ENCODE data around the gene METAP1.
"Not testable (repeated sequence)": the region's sequence is repeated elsewhere in the genome, so short reads cannot be mapped to it uniquely, and the experiment has no call there.

Gene METAP1

GRCh38 chr4:99059550-99059949, 64.0 kb downstream of the METAP1 start:
- no peak for DNase-seq (ENCODE audit: low read depth in 2 of 2)

GRCh38 chr4:99061048-99061700, 65.7 kb downstream of the METAP1 start:
- DNase-seq (ENCODE audit: low read depth in 2 of 2), result no peak

DNA sequence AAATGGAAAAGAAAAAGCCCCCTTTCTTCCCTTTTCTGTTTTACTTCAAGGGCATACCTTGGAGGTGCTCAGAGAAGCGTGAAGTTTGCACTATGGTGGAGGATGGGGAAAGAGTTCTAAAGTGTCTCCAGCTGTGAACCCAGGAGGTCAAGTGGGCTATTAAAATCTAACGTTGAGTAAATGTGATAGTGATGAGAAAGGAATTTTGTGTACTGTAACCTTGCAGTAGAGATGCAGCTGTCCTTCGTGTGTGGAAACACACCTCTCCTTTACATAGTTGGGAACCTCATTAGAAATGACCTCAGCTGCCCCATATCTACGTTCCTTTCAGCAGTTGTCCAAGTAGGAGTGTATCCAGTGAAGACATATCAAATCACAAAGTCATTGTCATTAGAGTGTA, 66.6 kb downstream of the METAP1 start:
- no peak for DNase-seq (ENCODE audit: low read depth in 2 of 2)

DNA sequence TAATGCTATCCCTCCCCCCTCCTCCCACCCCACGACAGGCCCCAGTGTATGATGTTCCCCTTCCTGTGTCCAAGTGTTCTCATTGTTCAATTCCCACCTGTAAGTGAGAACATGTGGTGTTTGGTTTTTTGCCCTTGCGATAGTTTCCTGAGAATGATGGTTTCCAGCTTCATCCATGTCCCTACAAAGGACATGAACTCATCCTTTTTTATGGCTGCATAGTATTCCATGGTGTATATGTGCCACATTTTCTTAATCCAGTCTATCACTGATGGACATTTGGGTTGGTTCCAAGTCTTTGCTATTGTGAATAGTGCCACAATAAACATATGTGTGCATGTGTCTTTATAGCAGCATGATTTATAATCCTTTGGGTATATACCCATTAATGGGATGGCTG, 70.0 kb downstream of the METAP1 start:
- DNase-seq (ENCODE audit: low read depth in 2 of 2), result not testable (repeated sequence)

DNA sequence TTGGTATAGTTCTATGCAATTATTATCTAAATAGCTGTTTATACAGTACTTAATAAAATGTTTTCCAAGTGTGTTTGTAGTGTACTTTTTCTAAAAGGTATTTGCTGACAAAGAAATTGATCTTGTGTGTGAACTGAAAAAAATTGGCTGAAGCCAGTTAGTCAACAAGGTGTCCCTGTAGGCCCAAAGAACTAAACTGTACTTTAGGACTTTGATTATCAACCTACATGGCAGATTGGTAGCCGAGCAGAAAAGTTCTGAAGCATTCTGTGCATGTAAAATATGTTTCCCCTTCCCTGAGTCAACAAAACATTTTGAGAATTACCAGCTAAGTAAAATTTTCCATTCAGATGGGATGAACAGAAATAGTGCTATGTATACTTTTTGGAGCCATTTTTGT, 72.1 kb downstream of the METAP1 start:
- DNase-seq (ENCODE audit: low read depth in 2 of 2), result no peak

DNA sequence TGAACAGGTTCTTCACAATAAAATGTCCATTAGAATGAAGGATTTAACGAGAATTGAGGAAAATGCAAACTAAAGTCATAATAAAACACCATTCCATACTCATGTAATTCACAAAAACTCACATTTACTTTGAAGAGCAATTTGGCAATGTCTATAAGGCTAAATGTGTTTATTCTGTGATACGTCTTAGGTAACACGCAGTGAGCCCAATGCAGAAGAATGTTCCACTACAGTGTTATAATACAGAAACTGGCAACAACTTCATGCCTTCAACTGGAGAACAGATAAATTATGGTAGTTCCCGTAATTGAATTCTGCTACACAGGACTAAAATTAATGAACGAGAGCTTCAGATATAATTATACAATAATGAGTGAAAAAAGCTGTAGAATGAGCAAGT, 75.6 kb downstream of the METAP1 start:
- DNase-seq (ENCODE audit: low read depth in 2 of 2), result no peak

- DNase-seq (ENCODE audit: low read depth in 2 of 2), result no peak
These were observed 79.3 kb downstream of the METAP1 start for GRCh38 chr4:99074816-99075215.

DNA sequence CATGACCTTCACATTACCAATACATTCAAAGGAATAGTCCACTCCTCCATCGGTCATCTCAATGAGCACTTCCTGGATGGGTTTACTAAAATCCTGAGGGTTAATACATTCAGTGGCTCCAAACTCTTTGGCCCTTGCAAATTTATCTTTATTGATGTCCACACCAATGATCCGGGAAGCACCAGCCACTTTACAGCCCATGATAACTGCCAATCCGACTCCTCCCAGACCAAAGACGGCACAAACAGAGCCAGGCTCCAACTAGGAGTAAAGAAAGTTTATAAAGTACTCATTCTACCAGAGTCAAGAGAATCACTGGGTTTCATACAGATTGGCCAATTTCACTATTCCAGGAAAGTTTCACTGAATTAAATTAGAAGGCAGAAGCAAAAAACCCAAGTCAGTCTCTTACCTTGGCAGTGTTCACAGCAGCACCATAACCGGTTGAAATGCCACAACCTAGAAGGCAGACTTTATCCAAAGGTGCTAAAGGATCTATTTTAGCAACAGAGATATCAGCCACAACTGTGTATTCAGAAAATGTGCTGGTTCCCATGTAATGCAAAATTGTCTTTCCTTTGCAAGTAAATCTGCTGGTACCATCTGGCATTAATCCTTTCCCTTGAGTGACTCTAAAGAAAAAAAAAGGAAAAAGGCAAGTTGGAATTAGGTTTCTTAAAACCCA, 80.9 kb downstream of the METAP1 start:
- no peak for DNase-seq (ENCODE audit: low read depth in 2 of 2)

- no peak for DNase-seq (ENCODE audit: low read depth in 2 of 2)
These were observed 81.7 kb downstream of the METAP1 start for GRCh38 chr4:99077177-99077576.

- no peak for DNase-seq (ENCODE audit: low read depth in 2 of 2)
These were observed 82.8 kb downstream of the METAP1 start for GRCh38 chr4:99078336-99078735.

GRCh38 chr4:99078931-99079624, 83.6 kb downstream of the METAP1 start:
- DNase-seq (ENCODE audit: low read depth in 2 of 2), result no peak

GRCh38 chr4:99079625-99080295, 84.2 kb downstream of the METAP1 start:
- DNase-seq (ENCODE audit: low read depth in 2 of 2), result no peak

DNA sequence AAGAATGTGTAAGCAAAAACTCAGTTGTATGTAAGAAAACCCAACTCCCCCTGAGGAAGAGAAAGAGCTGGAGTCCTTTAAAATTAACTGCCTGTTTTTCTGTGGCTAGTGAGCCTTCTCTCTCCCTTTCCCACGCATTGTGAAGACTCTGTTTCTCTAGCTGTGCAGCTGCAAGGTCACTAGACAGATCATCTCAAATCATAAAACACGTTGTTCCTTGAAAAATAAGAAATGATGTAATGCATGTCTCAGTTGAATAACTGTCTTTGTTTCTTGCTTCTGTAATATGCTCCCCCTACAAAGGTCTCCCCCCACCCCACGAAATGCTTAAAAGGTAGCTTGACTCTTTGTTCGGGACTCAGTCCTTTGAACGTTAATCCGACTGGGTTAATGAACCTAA, 85.3 kb downstream of the METAP1 start:
- DNase-seq (ENCODE audit: low read depth in 2 of 2), result not testable (repeated sequence)

DNA sequence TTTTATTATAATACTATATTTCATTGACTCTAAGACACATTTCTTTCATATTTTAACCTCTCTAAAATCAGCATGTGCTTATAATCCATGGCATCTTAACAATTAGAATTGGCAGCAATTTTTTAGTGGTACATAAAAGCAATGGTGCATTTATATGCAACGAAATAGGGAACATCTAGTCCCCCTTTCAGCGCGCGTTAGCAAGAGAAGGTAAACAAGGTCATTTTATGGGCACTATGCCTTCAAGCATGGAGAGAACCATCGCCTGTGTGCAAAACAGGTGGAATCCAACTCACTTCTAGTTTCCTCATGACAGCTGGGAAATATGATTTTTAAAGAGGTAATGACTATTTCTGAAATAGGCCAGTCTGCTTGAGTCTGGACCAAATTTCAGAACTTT, 86.7 kb downstream of the METAP1 start:
- DNase-seq (ENCODE audit: low read depth in 2 of 2), result no peak

DNA sequence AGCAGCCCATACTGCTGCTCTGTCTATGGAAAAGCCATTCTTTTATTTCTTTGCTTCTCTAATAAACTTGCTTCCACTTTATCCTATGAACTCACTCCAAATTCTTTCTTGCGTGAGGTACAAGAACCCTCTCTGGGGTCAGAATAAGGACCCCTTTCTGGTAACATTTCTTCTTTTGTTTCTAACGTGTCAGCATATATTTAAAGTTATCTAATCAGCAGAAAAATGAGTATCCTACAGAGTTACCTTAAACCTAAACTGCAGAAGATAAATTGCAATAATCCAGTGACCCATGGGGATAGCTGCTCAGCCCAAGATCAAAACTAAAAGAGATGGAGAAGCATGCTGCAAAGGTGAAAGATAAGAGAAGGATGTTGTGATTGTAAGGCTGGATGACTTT, 89.1 kb downstream of the METAP1 start:
- DNase-seq (ENCODE audit: low read depth in 2 of 2), result no peak

GRCh38 chr4:99088023-99088449, 92.5 kb downstream of the METAP1 start:
- DNase-seq (ENCODE audit: low read depth in 2 of 2), result no peak

GRCh38 chr4:99088481-99089365, 93.2 kb downstream of the METAP1 start, which contains the start of gene ADH5:
ADH5 (minus strand) TSS chr4:99088788; CDS start chr4:99088700, 88 bp downstream.
- DNase-seq (ENCODE audit: low read depth in 2 of 2), result peak; percentile 81 to 84

DNA sequence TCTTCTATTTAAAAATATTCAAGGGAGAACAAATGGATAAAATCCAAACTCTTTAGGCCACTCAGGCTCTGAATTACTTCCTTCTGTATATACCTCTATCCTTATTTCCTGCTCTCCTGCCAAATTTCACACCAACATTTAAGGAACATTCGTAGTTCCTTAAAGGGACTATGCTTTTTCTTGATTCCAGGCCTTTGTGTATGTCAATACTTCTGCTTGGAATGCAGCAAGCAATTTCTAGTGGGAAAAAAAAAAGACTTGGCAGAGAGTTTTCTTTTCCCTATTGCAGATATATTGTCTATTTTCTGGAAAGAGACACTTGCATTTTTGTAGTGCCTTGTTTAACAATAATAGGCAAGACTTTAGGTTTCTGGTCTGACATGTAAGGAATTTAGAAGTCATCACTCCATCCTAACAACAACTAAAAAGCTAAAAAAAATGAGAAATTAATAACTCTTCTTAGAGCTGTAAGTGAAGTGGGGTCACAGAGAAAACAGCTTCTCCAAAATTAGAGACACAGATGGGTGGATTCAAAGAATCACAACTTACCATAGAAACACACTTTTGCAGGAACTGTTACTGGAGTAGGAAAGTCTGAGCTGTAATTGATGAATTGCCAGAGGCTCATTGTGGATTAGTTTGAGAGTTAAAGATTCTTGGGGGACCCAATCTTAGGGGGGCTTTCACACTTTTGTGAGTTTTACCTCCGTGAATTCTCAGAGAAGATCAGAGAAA, 95.1 kb downstream of the METAP1 start:
- no peak for DNase-seq (ENCODE audit: low read depth in 2 of 2)

DNA sequence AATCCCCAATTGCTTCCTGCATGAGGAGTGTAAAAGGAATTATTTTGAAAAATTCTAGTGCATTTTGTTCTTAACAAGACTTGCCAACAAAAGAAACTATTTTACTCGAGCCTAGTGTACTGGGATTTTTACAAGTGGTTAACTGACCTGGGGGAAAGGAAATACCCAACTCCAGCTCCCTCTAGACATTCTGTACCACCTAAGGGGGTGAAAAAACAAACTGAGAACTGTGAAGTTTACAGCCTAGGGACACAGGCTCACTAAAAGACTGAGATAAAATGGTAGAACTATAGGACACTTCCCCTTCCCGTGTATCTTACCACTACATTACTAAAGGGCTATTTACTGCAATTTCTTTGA, 95.7 kb downstream of the METAP1 start:
- no peak for DNase-seq (ENCODE audit: low read depth in 2 of 2)

GRCh38 chr4:99091841-99092240, 96.3 kb downstream of the METAP1 start:
- DNase-seq (ENCODE audit: low read depth in 2 of 2), result not testable (repeated sequence)

- DNase-seq (ENCODE audit: low read depth in 2 of 2), result no peak
These were observed 103.8 kb downstream of the METAP1 start for GRCh38 chr4:99099311-99099710.
